ENCODE measurements around the gene TTC39C. TPM values are rescaled to one million over a fixed set of nuclear protein-coding genes. Genes with fewer than 3 reads are reported as not detected.

TTC39C gene
- total and polyA plus RNA-seq, 2 of the 8 experiments (the other 6 are each of a cell fraction or from before 2014, with no cell fraction given): 8.1 to 79.1 TPM

GRCh38 chr18:24127735-24128134 is 113.2 kb downstream of the TTC39C start:
- H2AK5ac ChIP-seq (ENCODE audit: low read depth, low read length): no peak overlapping the region
- no peak overlapping the region for H2BK20ac ChIP-seq (ENCODE audit: low read length)
- H2BK120ac ChIP-seq (replicated peaks; ENCODE audit: low read depth, low read length): no peak overlapping the region
- no peak overlapping the region for H2BK12ac ChIP-seq (ENCODE audit: low read depth, low read length)
- 85% methylated on average over 3 of the region's 3 CpGs; no CpG with 5 or more reads in 1 of the 2 experiments for WGBS, 2 experiments (ENCODE audit: extremely low coverage in 1 of 2, insufficient coverage in 1 of 2, insufficient read length in 1 of 2, insufficient replicate concordance in 2 of 2, low coverage in 1 of 2, low lambda C conversion rate in 2 of 2, missing lambda C conversion rate in 1 of 2)
- H3K56ac ChIP-seq (replicated peaks; ENCODE audit: insufficient read length, low read depth, low read length): no peak overlapping the region
- ChIA-PET POLR2A (ENCODE audit: partially characterized antibody) (interaction anchor here (2.2 kb wide), 1 partner anchor 11 kb away, joined by 5 read pairs; the partner anchor contains the start of gene CABYR), CTCF (ENCODE audit: partially characterized antibody) (interaction anchor here (0.6 kb wide), 1 partner anchor 302 kb away, joined by 3 read pairs; no protein-coding TSS in a partner anchor)
- H3K9me3 ChIP-seq (ENCODE audit: insufficient read depth in 2 of 2, low read depth in 1 of 2, low read length in 1 of 2): no peaks in the 10 kb centered on the region
- FAIRE-seq (no peak), DNase-seq (ENCODE audit: low read depth in 1 of 2, low spot score in 2 of 2) (no peak)
- H4K91ac ChIP-seq (replicated peaks; ENCODE audit: insufficient read length, low read length): no peak overlapping the region
- H3K4me3 ChIP-seq (ENCODE audit: extremely low read depth in 1 of 4, insufficient read depth in 2 of 4, low read depth in 3 of 4, low read length in 4 of 4): no peak overlapping the region
- H3K4me2 ChIP-seq (ENCODE audit: insufficient read depth in 1 of 2, low read depth in 2 of 2, low read length in 2 of 2): no peak overlapping the region
- peaks cover 0 to 20% (median 1%) of the 10 kb centered on the region in 4 experiments; a peak in 4 of 8 replicates for H3K36me3 ChIP-seq (ENCODE audit: control insufficient read depth in 2 of 4, insufficient read depth in 4 of 4, low read length in 3 of 4)
- H2AFZ ChIP-seq (ENCODE audit: low read length): no peak overlapping the region
- H2BK5ac ChIP-seq (ENCODE audit: low read depth, low read length): no peak overlapping the region
- no peak overlapping the region for H3K27ac ChIP-seq (ENCODE audit: low read depth, low read length)
- H3K23me2 ChIP-seq (ENCODE audit: low read depth, low read length): no peaks in the 10 kb centered on the region
- H4K20me1 ChIP-seq (replicated peaks in 1 of 2; ENCODE audit: control insufficient read depth in 1 of 2, insufficient read depth in 2 of 2, low read length in 2 of 2): no peaks in the 10 kb centered on the region
- H4K8ac ChIP-seq (ENCODE audit: extremely low read depth, insufficient read depth, low read length): no peak overlapping the region
- H3K79me2 ChIP-seq (ENCODE audit: control insufficient read depth in 1 of 2, insufficient read depth in 2 of 2, low read length in 2 of 2): no peaks in the 10 kb centered on the region
- H3K4ac ChIP-seq (replicated peaks; ENCODE audit: insufficient read length, low read depth, low read length): no peak overlapping the region
- no peak overlapping the region for H2BK15ac ChIP-seq (ENCODE audit: low read length)
- H3K4me1 ChIP-seq (replicated peaks in 1 of 4; ENCODE audit: control insufficient read depth in 3 of 4, insufficient read depth in 4 of 4, low read length in 3 of 4): no peaks in the 10 kb centered on the region
- no peak for TF ChIP-seq MAFK (IDR thresholded peaks at IDR 0.05; ENCODE audit: low read depth, low read length)
- H3K23ac ChIP-seq (ENCODE audit: insufficient read length): no peak overlapping the region
- no peak overlapping the region for H4K5ac ChIP-seq (ENCODE audit: insufficient read length, low read depth, low read length)
- no peaks in the 10 kb centered on the region for H3K27me3 ChIP-seq (replicated peaks in 1 of 4; ENCODE audit: control insufficient read depth in 3 of 4, extremely low read depth in 1 of 4, insufficient read depth in 3 of 4, low read length in 3 of 4)
- H3K9ac ChIP-seq (replicated peaks in 1 of 4; ENCODE audit: extremely low read depth in 1 of 4, low read depth in 3 of 4, low read length in 3 of 4): no peak overlapping the region
- H3K14ac ChIP-seq (ENCODE audit: insufficient read length): no peak overlapping the region
- no peaks in the 10 kb centered on the region for H3K79me1 ChIP-seq (ENCODE audit: low read depth, low read length)
- no peak overlapping the region for H3K18ac ChIP-seq (ENCODE audit: extremely low read depth, low read length)

Data from H1 (cell line).